CD4-positive, alpha-beta T cell treated with Interleukin-6 at 100 ng/mL for 8 hours (primary cell): ENCODE data around the gene ZBTB26.
"Not testable (repeated sequence)": the region's sequence is repeated elsewhere in the genome, so short reads cannot be mapped to it uniquely, and the experiment has no call there.

Source experiments
- DNase-seq: peaks from one replicate; pipeline ENCODE4 v3.0.0-alpha.2; 2020; ENCODE audit warnings: mixed read lengths, low spot score

ZBTB26 gene

DNA sequence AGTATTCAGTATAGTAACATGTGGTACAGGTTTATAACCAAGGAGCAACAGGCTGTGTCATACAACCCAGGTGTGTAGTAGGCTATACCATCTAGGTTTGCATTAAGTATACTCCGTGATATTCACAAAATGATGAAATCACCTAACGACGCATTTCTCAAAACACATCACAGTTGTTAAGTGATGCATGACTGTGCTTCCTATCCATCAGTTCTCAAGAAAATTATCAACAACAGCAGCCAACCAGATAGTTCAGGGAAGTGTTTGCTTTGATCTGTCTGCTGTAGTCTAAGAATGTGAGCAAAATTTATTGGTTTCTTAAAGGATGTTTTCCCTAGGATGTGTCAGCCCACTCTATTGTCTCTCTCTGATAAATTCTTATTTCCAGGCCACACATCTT, 7.4 kb downstream of the ZBTB26 start:
- no peak for DNase-seq

DNA sequence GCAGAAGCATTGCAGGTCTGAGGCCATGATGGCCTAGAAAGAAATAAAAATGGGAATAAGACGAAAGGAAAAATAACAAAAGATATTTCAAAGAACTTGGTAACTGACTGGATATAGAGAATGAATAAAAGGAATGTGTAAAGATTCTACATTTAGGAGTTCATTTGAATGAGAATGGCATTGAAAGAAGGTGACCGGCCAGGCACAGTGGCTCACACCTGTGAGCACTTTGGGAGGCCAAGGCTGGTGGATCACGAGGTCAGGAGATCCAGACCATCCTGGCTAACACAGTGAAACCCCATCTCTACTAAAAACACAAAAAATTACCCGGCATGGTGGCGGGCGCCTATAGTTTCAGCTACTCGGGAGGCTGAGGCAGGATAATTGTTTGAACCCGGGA, 8.6 kb downstream of the ZBTB26 start:
- DNase-seq = no peak

DNA sequence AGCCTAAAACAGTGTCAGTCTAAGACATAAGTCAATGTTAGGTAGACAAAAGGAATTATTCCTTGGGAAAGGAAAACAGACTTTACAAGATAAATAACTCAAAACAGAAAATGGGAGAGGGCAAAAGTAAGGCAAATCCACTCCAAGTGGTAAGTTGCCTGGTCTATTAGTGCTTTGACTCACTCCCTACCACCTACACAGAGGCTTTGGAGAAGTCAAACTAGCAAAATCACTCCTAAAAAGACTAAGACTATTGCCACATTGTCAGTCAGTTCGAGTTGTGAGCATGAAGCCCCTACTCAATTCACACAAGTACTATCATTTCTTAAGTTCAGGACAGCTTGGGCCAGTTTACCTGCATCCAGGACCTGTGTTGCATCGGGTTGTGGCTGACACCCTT, 13.0 kb downstream of the ZBTB26 start:
- DNase-seq = no peak

DNA sequence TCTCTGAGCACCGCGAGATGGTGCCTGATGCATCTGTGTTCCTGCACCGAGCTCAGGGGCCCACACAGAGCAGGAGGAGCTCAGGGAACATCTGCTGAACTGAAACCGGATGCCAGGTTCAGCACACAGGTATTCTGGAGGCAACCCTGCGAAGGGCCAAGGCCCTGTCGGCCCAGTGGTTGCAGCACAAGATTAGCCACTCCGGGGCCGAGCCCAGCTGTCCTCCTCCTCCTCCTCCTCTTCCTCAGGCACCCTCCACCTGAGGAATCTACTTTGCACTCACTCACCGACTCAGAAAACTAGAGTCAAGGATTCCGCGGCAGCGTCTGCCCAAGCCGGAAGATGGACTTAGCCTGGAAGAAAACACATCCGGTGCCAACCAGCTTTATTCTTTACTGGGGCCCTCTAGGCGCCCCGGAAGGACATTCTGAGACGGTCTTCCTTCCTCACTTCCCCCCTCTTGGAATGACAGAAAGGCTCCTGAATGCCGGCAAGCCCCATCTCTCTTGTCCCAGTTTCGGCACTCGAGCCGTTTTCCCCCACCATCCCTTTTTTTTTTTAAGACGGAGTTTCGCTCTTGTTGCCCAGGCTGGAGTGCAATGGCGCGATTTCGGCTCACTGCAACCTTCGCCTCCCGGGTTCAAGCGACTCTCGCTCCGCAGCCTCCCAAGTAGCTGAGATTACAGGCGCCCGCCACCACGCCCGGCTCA, 18.2 kb downstream of the ZBTB26 start, which contains the start of gene ZBTB6:
Gene ZBTB6 (minus strand): TSS at position 360 of the 710 bp plus-strand sequence. CDS start 1,251 bp downstream, outside the sequence.
- peak; percentile 66 for DNase-seq

DNA sequence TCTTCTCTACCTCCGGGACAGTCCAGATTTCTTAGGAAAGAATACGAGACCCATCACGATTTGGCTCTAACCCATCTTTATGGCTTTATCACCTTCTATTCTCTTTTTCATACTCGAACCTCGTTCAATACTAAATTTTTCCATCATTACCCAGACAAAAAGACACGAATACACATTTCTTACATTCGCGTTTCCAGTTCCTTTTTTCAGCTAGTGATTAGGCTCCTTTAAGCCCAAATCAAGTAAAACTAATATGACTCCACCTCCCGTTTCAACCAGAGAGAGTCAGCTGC, 18.7 kb downstream of the ZBTB26 start:
- no peak for DNase-seq

DNA sequence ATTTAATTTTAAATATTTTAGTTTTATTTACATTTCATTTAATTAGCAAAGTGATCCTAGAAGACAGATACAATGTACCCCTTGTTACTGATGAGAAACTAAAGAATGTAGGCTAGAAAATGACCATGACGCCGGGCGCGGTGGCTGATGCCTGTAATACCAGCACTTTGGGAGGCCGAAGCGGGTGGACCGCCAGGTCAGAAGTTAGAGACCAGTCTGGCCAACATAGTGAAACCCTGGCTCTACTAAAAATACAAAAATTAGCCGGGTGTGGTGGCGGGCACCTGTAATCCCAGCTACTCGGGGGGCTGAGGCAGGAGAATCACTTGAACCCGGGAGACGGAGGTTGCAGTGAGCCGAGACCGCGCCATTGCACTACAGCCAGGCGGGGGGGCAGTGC, 25.2 kb downstream of the ZBTB26 start:
- not testable (repeated sequence) for DNase-seq

DNA sequence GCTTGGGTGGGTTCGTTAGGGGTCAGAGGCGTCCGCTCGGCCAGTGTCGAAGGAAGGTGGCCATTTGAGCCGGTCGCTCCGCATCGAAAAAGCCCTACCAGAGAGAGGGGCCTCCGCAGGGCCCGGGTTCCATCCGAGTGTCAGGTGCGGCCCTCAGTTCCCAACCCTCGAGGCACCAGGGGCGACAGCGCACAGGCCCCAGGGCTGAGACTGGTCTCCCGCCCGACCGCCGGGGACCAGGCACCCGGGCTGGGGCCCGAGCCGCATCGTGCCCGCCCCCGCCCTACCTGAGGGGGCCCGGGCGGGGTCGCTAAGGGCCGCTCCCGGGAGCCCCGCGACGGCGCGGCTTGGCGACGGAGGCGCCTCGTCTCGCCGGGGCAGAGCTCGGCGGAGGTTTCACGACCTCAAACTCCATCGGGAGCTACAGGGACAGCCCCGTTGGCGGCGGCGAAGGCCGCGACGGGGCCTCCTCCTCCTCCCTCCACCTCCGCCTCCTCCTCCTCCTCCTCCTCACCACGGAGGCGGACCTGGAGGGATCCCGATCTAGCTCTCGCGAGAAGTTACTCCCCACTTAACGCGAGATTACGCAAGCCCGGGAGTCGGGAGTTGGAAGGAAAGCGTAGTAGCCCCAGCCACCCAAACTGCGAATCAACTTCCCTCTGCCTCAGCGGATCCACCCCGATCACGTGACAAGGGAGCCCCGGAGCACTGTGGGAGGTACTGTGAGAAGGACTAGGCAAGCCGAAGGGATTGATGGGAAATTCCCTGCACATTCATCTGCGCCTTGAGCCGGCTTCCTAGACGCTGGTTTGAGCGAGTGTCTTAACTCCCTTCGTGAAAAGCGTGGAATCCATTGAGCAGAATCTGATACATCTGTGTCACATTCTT, 26.2 kb downstream of the ZBTB26 start, which contains the start of gene RC3H2:
Gene RC3H2 (minus strand): TSS at position 537 of the 888 bp plus-strand sequence. CDS start 7,850 bp downstream, outside the sequence.
- DNase-seq = peak; percentile 98

DNA sequence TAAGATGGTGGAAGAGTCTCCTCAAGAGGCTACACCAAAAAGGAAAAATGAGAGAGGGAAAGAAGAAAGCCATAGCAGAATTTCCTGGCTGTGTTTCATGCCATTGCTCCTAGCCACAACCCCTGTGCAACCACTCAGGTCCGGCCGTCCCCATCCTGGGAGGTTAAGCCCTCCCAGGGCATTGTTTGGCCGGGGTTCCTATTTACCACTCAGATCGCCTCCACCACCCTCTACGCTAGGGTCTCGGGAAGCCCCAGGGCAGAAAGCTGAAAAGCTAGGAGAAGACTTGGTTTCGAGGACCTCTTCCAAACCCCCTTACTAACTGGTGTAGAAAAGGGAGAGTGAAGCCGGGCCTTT, 26.9 kb downstream of the ZBTB26 start:
- peak; percentile 14 for DNase-seq

DNA sequence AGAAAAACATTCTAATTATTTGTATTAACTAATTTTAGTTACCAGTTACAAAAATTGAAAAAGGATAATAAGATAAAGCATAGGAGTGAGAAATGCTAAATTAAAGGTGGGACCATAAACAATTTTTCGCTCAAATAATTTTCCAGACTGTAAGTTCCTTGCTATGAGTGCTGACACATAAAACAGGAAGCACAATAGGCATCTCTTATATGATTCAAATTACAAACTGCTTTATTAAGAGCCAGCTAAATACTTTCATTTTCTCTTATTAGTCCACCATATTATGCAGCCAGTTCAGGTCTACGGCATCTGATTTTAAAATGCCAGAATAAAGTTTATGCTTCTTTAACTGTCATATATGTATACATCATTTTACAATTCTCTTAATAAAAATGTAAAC, 30.5 kb downstream of the ZBTB26 start:
- no peak for DNase-seq

DNA sequence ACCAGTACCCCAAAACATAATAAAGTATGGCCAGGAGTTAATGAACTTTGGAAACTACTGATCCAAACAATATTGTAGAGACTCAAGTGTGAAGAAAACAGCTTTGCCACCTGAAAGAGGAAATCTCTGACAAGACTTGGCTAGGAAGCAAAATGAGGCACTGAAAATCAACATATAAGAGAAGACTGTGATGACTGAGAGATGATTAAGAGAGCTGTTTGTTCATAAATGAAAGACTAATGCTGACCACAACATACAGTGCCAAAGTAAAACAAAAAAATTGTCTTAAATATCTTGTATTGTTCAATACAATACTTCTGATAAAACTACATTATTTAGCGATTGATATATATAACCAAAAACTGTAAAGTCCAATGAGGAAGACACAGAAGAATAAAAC, 33.3 kb downstream of the ZBTB26 start:
- DNase-seq = no peak

DNA sequence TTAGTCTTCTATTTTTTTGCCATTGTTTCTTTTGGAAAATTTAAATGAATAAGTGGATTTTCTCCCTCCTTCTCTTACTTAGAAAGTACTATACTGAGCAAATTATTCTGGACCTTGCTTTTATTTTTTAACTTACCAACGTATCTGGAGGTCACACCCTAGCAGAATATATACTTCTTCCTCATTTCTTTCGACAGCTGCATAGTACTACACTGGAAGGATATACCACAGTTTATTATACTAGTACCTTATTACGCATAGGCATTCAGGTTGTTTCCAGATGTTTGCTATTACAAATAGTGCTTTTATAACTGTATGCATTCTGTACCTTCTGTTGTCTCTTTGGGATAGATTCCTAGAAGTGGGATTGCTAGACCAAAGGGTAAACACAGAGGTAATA, 42.8 kb downstream of the ZBTB26 start:
- DNase-seq = no peak

DNA sequence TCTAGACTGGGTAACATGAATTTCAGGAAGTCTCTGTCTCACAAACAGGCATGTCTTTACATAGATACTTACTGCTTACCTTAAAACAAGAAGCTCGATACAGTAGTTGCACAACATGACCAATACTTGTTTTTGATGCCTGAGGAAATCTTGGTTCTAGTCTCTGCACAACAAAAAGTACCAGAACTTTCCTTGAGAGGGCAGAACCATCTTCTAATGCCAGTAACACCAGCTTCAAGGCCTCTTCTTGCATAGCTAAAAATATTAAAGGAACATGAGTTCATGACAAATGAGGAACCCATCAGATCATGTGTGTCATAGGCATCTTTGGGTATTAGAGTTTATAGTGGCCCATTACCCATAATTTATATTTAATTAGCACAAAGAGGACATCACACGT, 48.2 kb downstream of the ZBTB26 start:
- no peak for DNase-seq

DNA sequence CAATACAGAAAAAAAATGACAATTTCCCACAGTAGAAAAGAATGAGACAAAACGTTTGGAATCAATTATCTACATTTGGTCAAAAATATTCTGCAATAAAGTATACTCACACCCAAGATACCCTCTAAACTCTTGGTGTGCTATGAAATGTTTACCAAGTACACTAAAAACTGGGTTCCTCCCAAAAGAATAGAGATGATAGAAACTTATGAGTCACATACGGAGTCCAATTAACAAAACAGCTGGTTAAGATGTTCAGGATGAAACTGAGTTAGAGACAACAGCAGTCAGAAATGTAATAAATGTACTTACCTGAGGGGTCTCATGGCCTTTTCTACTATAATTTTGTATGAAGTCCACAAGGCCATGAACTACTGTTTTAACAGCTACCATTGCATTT, 51.9 kb downstream of the ZBTB26 start:
- no peak for DNase-seq

DNA sequence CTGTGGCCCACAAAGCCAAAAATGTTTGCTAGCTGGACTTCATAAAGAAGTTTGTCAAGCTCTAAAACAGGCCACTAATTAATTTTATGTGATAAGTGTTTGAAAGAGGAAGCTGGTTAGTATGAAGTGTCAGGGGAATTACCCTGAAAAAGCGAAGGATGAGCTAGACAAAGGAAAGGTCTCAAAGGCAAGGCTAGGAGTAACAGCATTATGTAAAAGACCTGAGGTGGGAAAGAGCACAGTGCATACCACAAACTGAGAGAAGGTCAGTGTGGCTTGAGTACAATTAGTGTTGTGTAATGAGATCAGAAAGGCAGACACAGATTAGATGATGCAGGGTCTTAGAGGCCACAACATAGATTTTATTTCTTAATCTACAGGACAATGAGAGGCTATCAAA, 55.8 kb downstream of the ZBTB26 start:
- no peak for DNase-seq

DNA sequence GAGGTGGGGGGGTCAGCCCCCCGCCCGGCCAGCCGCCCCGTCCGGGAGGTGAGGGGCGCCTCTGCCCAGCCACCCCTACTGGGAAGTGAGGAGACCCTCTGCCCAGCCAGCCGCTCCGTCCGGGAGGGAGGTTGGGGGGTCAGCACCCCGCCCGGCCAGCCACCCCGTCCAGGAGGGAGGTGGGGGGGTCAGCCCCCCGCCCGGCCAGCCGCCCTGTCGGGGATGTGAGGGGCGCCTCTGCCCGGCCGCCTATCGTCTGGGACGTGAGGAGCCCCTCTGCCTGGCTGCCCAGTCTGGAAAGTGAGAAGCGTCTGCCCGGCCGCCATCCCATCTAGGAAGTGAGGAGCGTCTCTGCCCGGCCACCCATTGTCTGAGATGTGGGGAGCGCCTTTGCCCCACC, 64.0 kb downstream of the ZBTB26 start:
- DNase-seq = not testable (repeated sequence)

DNA sequence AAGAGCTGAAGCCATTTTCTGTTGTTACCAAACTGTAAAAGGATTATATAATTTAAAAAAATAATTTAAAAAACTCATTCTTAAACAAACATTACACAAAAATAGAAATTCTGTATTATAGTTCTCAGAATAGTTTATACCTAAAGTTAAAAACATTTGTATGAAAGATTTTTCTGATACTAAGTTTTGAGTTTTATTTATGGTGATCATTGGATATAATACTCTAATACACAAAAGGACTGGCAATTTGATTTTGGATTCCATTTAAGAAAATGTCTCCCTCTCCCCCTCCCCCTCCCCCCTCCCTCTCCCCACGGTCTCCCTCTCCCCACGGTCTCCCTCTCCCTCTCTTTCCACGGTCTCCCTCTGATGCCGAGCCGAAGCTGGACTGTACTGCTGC, 65.2 kb downstream of the ZBTB26 start:
- DNase-seq = no peak
